Peyer's patch (tissue), 4 donors: ENCODE results near the gene C15orf62. TPM values are rescaled to one million over a fixed set of nuclear protein-coding genes. Genes with fewer than 3 reads are reported as not detected.

Experiments used
- DNase-seq, 3 donors: peaks; one replicate each; pipeline ENCODE4 v3.0.0-alpha.2; 2017 to 2019
- H3K27ac ChIP-seq, 4 donors: fragments of 200-600 bp; sonication (generic); one replicate each; pipeline ENCODE4 v1.5.1; 2016 to 2019
- H3K27me3 ChIP-seq, 2 donors: fragments of 200-600 bp; sonication (generic); one replicate each; pipeline ENCODE4 v1.5.1; 2019
- H3K36me3 ChIP-seq, 3 donors: fragments of 200-600 bp; sonication (generic); one replicate each; pipeline ENCODE4 v1.5.1; 2016 to 2019
- H3K4me1 ChIP-seq, 4 donors: fragments of 200-600 bp; sonication (generic); one replicate each; pipeline ENCODE4 v1.5.1; 2016 to 2019
- H3K4me3 ChIP-seq, 4 donors: fragments of 200-600 bp; sonication (generic); 1 replicate in 3 of 4; 2 replicates in 1 of 4; pipeline ENCODE4 v1.5.1; 2016 to 2019; ENCODE audit warnings: mild to moderate bottlenecking in 1 of 4
- H3K9me3 ChIP-seq, 4 donors: fragments of 200-600 bp; sonication (generic); one replicate each; pipeline ENCODE4 v1.5.1; 2016 to 2019; ENCODE audit warnings: mild to moderate bottlenecking in 1 of 4
- CTCF ChIP-seq, 6 experiments: fragments of 450-650 bp in 4 of 6; fragments of 200-600 bp in 2 of 6; sonication (generic) in 1 of 6; IDR thresholded peaks; one replicate each; pipeline ENCODE4 v1.5.1; 2017 to 2019; ENCODE audit warnings: antibody characterized with exemption in 6 of 6, mild to moderate bottlenecking in 3 of 6, moderate library complexity in 1 of 6
- POLR2A ChIP-seq, 2 donors: fragments of 450-650 bp; IDR thresholded peaks; one replicate each; pipeline ENCODE4 v1.5.1; 2017; ENCODE audit warnings: antibody characterized with exemption in 2 of 2, mild to moderate bottlenecking in 2 of 2, moderate library complexity in 2 of 2
- total RNA-seq, 4 donors: library from RNA; depleted of rRNA; stranded (reverse); fragments of >200 nt; gene quantifications; one replicate each; pipeline ENCODE4 v1.1.0, GENCODE V29; 2016

Gene C15orf62
- total RNA-seq, 4 donors from 2014 or later: 1.1 to 1.3 TPM; not detected in 2

- no peak for DNase-seq
- Histone ChIP-seq H3K9me3 (no peaks in the 10 kb centered on the region), H3K27me3 (no peaks in the 10 kb centered on the region), H3K27ac (no peak overlapping the region), H3K36me3 (peaks cover 0 to 12% (median 0%) of the 10 kb centered on the region in 3 donors), H3K4me1 (peaks cover 0 to 70% (median 30%) of the 10 kb centered on the region in 4 donors), H3K4me3 (no peak overlapping the region)
- TF ChIP-seq CTCF (IDR thresholded peaks at IDR 0.05): no peak
- no peak for TF ChIP-seq POLR2A (IDR thresholded peaks at IDR 0.05)
Measured at GRCh38 chr15:40766194-40766815, 3.5 kb upstream of the C15orf62 start.

GRCh38 chr15:40766906-40767837, 2.6 kb upstream of the C15orf62 start:
- Histone ChIP-seq H3K4me3 (no peak overlapping the region), H3K27ac (no peak overlapping the region), H3K4me1 (peaks cover 0 to 70% (median 30%) of the 10 kb centered on the region in 4 donors)

GRCh38 chr15:40767838-40768500, 1.8 kb upstream of the C15orf62 start:
- peak overlapping the region; percentile 64 to 91 (median 78) for H3K27ac ChIP-seq
- peaks cover 0 to 12% (median 0%) of the 10 kb centered on the region in 3 donors for H3K36me3 ChIP-seq
- H3K27me3 ChIP-seq: no peaks in the 10 kb centered on the region
- H3K9me3 ChIP-seq: no peaks in the 10 kb centered on the region
- H3K4me3 ChIP-seq: no peak overlapping the region
- no peak for TF ChIP-seq POLR2A (IDR thresholded peaks at IDR 0.05)
- no peak for TF ChIP-seq CTCF (IDR thresholded peaks at IDR 0.05)
- no peak for DNase-seq
- peaks cover 0 to 69% (median 29%) of the 10 kb centered on the region in 4 donors for H3K4me1 ChIP-seq

More at GRCh38 chr15:40766906-40767837, 2.6 kb upstream of the C15orf62 start:
- DNase-seq: peak in 1 of 3 donors; percentile 37
- Histone ChIP-seq H3K9me3 (no peaks in the 10 kb centered on the region), H3K36me3 (peaks cover 0 to 12% (median 0%) of the 10 kb centered on the region in 3 donors), H3K27me3 (no peaks in the 10 kb centered on the region)
- no peak for TF ChIP-seq POLR2A (IDR thresholded peaks at IDR 0.05)
- TF ChIP-seq CTCF (IDR thresholded peaks at IDR 0.05): no peak

- Histone ChIP-seq H3K27me3 (no peaks in the 10 kb centered on the region), H3K36me3 (peaks cover 0 to 19% (median 0%) of the 10 kb centered on the region in 3 donors), H3K4me3 (peak overlapping the region in 3 of 4 donors; percentile 20 to 23 (median 22)), H3K27ac (peak overlapping the region; percentile 64 to 91 (median 78)), H3K9me3 (no peaks in the 10 kb centered on the region), H3K4me1 (peaks cover 0 to 62% (median 25%) of the 10 kb centered on the region in 4 donors)
- no peak for TF ChIP-seq CTCF (IDR thresholded peaks at IDR 0.05)
- no peak for TF ChIP-seq POLR2A (IDR thresholded peaks at IDR 0.05)
- peak in 1 of 3 donors; percentile 53 for DNase-seq
Measured at GRCh38 chr15:40768521-40769273, 1.1 kb upstream of the C15orf62 start.
